Spinal cord (tissue), 10 donors: ENCODE data around the gene CD96. TPM values are rescaled to one million over a fixed set of nuclear protein-coding genes. Genes with fewer than 3 reads are reported as not detected.

Source experiments
- DNase-seq, 6 donors: peaks; one replicate each; pipeline versions ENCODE4 v3.0.0 to v3.0.0-alpha.2; 2013 to 2015; ENCODE audit warnings: low spot score in 6 of 6, low read depth in 4 of 6
- H3K27ac ChIP-seq: one replicate; pipeline ENCODE4 v1.5.1; 2013; ENCODE audit warnings: low read depth, low read length, control low read depth
- H3K27me3 ChIP-seq: one replicate; pipeline ENCODE4 v1.6.1; 2013; ENCODE audit warnings: low read length; ENCODE audit not compliant: control insufficient read depth, insufficient read depth
- H3K36me3 ChIP-seq: one replicate; pipeline ENCODE4 v1.6.1; 2013; ENCODE audit warnings: low read length; ENCODE audit not compliant: control insufficient read depth, insufficient read depth
- H3K4me1 ChIP-seq: one replicate; pipeline ENCODE4 v1.6.1; 2013; ENCODE audit warnings: low read length; ENCODE audit not compliant: control insufficient read depth, insufficient read depth
- H3K4me3 ChIP-seq: one replicate; pipeline ENCODE4 v1.5.1; 2013; ENCODE audit warnings: low read depth, low read length, control low read depth
- H3K9me3 ChIP-seq: one replicate; pipeline ENCODE4 v1.6.1; 2013; ENCODE audit warnings: low read length; ENCODE audit not compliant: control insufficient read depth, insufficient read depth
- WGBS: methylation state at CpG from one replicate; pipeline ENCODE4 v1.1.5; 2013; ENCODE audit warnings: missing lambda C conversion rate; ENCODE audit not compliant: insufficient coverage; 5-methylcytosine and 5-hydroxymethylcytosine counted together
- polyA plus RNA-seq, 2 donors: library from polyadenylated mRNA; unstranded; fragments of 120-200 nt; gene quantifications; one replicate each; pipeline ENCODE4 v1.2.1, GENCODE V29; 2013; ENCODE audit not compliant: insufficient read length in 2 of 2
- total RNA-seq, 2 donors: library from RNA; depleted of rRNA in 1 of 2; stranded (reverse); fragments of 120-200 nt in 1 of 2; fragments of >200 nt in 1 of 2; gene quantifications; one replicate each; pipeline versions ENCODE4 v1.2.3 to v1.2.4, GENCODE V29; 2013 to 2014
- donor health status: healthy.

Gene CD96
- total and polyA plus RNA-seq, 4 donors, result 0.28 to 0.59 (median 0.32) TPM

- Histone ChIP-seq H3K4me1 (no peaks in the 10 kb centered on the region), H3K27me3 (no peaks in the 10 kb centered on the region), H3K4me3 (no peak overlapping the region), H3K27ac (no peak overlapping the region), H3K9me3 (no peaks in the 10 kb centered on the region), H3K36me3 (no peaks in the 10 kb centered on the region)
- peak in 1 of 6 donors; percentile 48 for DNase-seq
- no CpG with 5 or more reads among the region's 8 CpGs for WGBS
Measured at GRCh38 chr3:111692593-111693552, 150.9 kb downstream of the CD96 start.

GRCh38 chr3:111694471-111694870, 152.5 kb downstream of the CD96 start:
- no peaks in the 10 kb centered on the region for H3K36me3 ChIP-seq

GRCh38 chr3:111695636-111696117, 153.7 kb downstream of the CD96 start:
- Histone ChIP-seq H3K9me3 (no peaks in the 10 kb centered on the region), H3K27me3 (no peaks in the 10 kb centered on the region), H3K36me3 (no peaks in the 10 kb centered on the region), H3K4me3 (no peak overlapping the region), H3K4me1 (no peaks in the 10 kb centered on the region), H3K27ac (no peak overlapping the region)
- no peak for DNase-seq
- WGBS, result no CpG with 5 or more reads among the region's 1 CpG

More at GRCh38 chr3:111694471-111694870, 152.5 kb downstream of the CD96 start:
- H3K9me3 ChIP-seq, result no peaks in the 10 kb centered on the region
- H3K4me3 ChIP-seq, result no peak overlapping the region
- no peaks in the 10 kb centered on the region for H3K4me1 ChIP-seq
- no peak overlapping the region for H3K27ac ChIP-seq
- no peak for DNase-seq
- no peaks in the 10 kb centered on the region for H3K27me3 ChIP-seq
- WGBS, result 100% methylated on average over 2 of the region's 2 CpGs

GRCh38 chr3:111700054-111700453, 158.1 kb downstream of the CD96 start:
- no peaks in the 10 kb centered on the region for H3K27me3 ChIP-seq
- no CpG with 5 or more reads among the region's 3 CpGs for WGBS

GRCh38 chr3:111701292-111701906, 159.4 kb downstream of the CD96 start:
- Histone ChIP-seq H3K4me1 (no peaks in the 10 kb centered on the region), H3K4me3 (no peak overlapping the region), H3K27me3 (no peaks in the 10 kb centered on the region), H3K36me3 (no peaks in the 10 kb centered on the region), H3K9me3 (no peaks in the 10 kb centered on the region), H3K27ac (no peak overlapping the region)
- 56% methylated on average over 1 of the region's 2 CpGs for WGBS
- no peak for DNase-seq

More at GRCh38 chr3:111700054-111700453, 158.1 kb downstream of the CD96 start:
- Histone ChIP-seq H3K27ac (no peak overlapping the region), H3K4me3 (no peak overlapping the region), H3K4me1 (no peaks in the 10 kb centered on the region), H3K9me3 (no peaks in the 10 kb centered on the region), H3K36me3 (no peaks in the 10 kb centered on the region)
- DNase-seq, result no peak

Other genes with a start within 250 kb of the CD96 start
- under 1 TPM in 1 of 2 donors, not detected in 1; 0.11 TPM for gene ZBED2, start 53.1 kb downstream of the CD96 start, total RNA-seq
- not detected for gene ZBED2, start 53.1 kb downstream of the CD96 start, polyA plus RNA-seq
- gene PLCXD2, start 132.5 kb downstream of the CD96 start, total RNA-seq, result 10 to 100 TPM in 1 of 2 donors, 1 to 10 TPM in 1; 8.4 to 36.3 TPM
- gene PLCXD2, start 132.5 kb downstream of the CD96 start, polyA plus RNA-seq, result 10 to 100 TPM; 17.1 to 24.5 TPM